ENCODE results near the gene C11orf42. TPM values are rescaled to one million over a fixed set of nuclear protein-coding genes. Genes with fewer than 3 reads are reported as not detected.

C11orf42 gene
- total RNA-seq, 4 donors from 2014 or later = not detected

DNA sequence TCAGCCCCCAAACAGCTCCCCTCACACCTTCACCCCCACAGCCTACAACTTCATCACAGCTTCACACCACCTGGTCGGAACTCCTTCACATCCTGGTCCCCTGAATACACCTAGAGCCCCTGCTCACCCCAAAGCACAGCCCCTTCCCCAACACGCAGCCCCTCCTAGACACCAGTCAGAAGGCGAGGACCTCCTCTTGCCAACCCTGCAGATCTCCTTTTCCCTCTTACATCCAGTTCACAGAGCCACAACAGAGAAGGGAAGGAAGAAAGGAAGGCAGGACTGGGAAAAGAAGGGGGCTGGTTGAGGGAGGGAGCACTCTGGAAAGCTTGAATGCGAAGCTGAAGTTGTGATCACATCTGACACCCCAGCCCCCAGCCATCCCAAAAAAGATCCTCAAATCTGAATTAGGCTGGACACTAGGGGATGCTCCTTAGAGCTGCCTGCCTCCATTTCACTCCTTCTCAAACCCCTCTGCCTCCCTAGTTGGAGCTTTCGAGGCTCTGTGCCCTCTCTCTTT, 54.9 kb downstream of the C11orf42 start:
- Histone ChIP-seq H3K9me3 (no peaks in the 10 kb centered on the region), H3K27ac (no peak overlapping the region), H3K36me3 (no peaks in the 10 kb centered on the region), H3K27me3 (no peaks in the 10 kb centered on the region), H3K4me1 (peaks cover 0 to 6% of the 10 kb centered on the region in 2 donors), H3K4me3 (no peak overlapping the region)
- TF ChIP-seq, protein P1, sequence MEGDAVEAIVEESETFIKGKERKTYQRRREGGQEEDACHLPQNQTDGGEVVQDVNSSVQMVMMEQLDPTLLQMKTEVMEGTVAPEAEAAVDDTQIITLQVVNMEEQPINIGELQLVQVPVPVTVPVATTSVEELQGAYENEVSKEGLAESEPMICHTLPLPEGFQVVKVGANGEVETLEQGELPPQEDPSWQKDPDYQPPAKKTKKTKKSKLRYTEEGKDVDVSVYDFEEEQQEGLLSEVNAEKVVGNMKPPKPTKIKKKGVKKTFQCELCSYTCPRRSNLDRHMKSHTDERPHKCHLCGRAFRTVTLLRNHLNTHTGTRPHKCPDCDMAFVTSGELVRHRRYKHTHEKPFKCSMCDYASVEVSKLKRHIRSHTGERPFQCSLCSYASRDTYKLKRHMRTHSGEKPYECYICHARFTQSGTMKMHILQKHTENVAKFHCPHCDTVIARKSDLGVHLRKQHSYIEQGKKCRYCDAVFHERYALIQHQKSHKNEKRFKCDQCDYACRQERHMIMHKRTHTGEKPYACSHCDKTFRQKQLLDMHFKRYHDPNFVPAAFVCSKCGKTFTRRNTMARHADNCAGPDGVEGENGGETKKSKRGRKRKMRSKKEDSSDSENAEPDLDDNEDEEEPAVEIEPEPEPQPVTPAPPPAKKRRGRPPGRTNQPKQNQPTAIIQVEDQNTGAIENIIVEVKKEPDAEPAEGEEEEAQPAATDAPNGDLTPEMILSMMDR (IDR thresholded peaks at IDR 0.05) = no peak
- intact Hi-C loops (cut with DNase I; ENCODE audit: low total_unique reads) = no loop called here
- no peak for DNase-seq

Other genes starting within 250 kb of the C11orf42 start
- not detected for gene OR56A5, start 237.1 kb upstream of the C11orf42 start, total RNA-seq
- not detected for gene OR52L1, start 218.6 kb upstream of the C11orf42 start, total RNA-seq
- gene OR56A4, start 198.6 kb upstream of the C11orf42 start, total RNA-seq = not detected
- under 1 TPM in 2 of 4 donors, not detected in 2; 0.07 to 0.12 TPM for gene OR56A1, start 174.8 kb upstream of the C11orf42 start, total RNA-seq
- not detected for gene OR56B4, start 97.9 kb upstream of the C11orf42 start, total RNA-seq
- not detected for gene OR52B2, start 35.2 kb upstream of the C11orf42 start, total RNA-seq
- gene OR52W1, start 6.3 kb upstream of the C11orf42 start, total RNA-seq = not detected
- 10 to 100 TPM; 15.4 to 39.8 (median 30.7) TPM for gene FHIP1B, start 29.1 kb downstream of the C11orf42 start, total RNA-seq
- gene CNGA4, start 33.5 kb downstream of the C11orf42 start, total RNA-seq = under 1 TPM in 3 of 4 donors, not detected in 1; 0.26 to 0.90 (median 0.30) TPM
- not detected for gene CCKBR, start 54.3 kb downstream of the C11orf42 start, total RNA-seq
- gene CAVIN3, start 114.9 kb downstream of the C11orf42 start, total RNA-seq = 100 to 1,000 TPM in 2 of 4 donors, 10 to 100 TPM in 2; 78.8 to 388 (median 107) TPM
- 10 to 100 TPM in 3 of 4 donors, 1 to 10 TPM in 1; 5.9 to 36.4 (median 26.0) TPM for gene SMPD1, start 184.9 kb downstream of the C11orf42 start, total RNA-seq
- gene APBB1, start 213.5 kb downstream of the C11orf42 start, total RNA-seq = 100 to 1,000 TPM in 1 of 4 donors, 10 to 100 TPM in 3; 16.2 to 110 (median 38.0) TPM
- gene HPX, start 235.4 kb downstream of the C11orf42 start, total RNA-seq = 10 to 100 TPM in 1 of 4 donors, 1 to 10 TPM in 1, under 1 TPM in 1, not detected in 1; 0.29 to 28.6 (median 1.1) TPM